Hematopoietic multipotent progenitor cell treated with erythropoietin and hydrocortisone succinate and interleukin-3 and kit ligand, for 17 days (in vitro differentiated cells): ENCODE data around the gene MARCHF10.

ENCODE experiments used
- DNase-seq: peaks from one replicate; pipeline ENCODE4 v3.0.0-alpha.2; 2015; ENCODE audit warnings: low spot score

The MARCHF10 gene

GRCh38 chr17:62821189-62822079 is 13.3 kb upstream of the MARCHF10 start:
- no peak for DNase-seq

- no peak for DNase-seq
Measured at GRCh38 chr17:62819511-62820221, 11.6 kb upstream of the MARCHF10 start.

GRCh38 chr17:62818526-62818925 is 10.4 kb upstream of the MARCHF10 start:
- DNase-seq: no peak

GRCh38 chr17:62816282-62816839 is 8.2 kb upstream of the MARCHF10 start:
- DNase-seq: no peak

- DNase-seq: no peak
Measured at GRCh38 chr17:62809656-62810055, 1.5 kb upstream of the MARCHF10 start.

- no peak for DNase-seq
Measured at GRCh38 chr17:62808576-62808970, 459 bp upstream of the MARCHF10 start.

GRCh38 chr17:62805234-62805633 is 2.9 kb downstream of the MARCHF10 start:
- no peak for DNase-seq

- no peak for DNase-seq
Measured at GRCh38 chr17:62804822-62805221, 3.3 kb downstream of the MARCHF10 start.

- DNase-seq: no peak
Measured at GRCh38 chr17:62804025-62804424, 4.1 kb downstream of the MARCHF10 start.

- DNase-seq: no peak
Measured at GRCh38 chr17:62802561-62803205, 5.4 kb downstream of the MARCHF10 start.

- DNase-seq: no peak
Measured at GRCh38 chr17:62801553-62802114, 6.5 kb downstream of the MARCHF10 start.

GRCh38 chr17:62800585-62800984 is 7.5 kb downstream of the MARCHF10 start:
- DNase-seq: no peak

GRCh38 chr17:62797959-62798358 is 10.2 kb downstream of the MARCHF10 start:
- DNase-seq: no peak

- DNase-seq: no peak
Measured at GRCh38 chr17:62796291-62796690, 11.8 kb downstream of the MARCHF10 start.

GRCh38 chr17:62794666-62794971 is 13.5 kb downstream of the MARCHF10 start:
- no peak for DNase-seq

- DNase-seq: no peak
Measured at GRCh38 chr17:62793919-62794665, 14.0 kb downstream of the MARCHF10 start.

- DNase-seq: no peak
Measured at GRCh38 chr17:62792447-62792800, 15.7 kb downstream of the MARCHF10 start.

- DNase-seq: no peak
Measured at GRCh38 chr17:62791767-62792446, 16.2 kb downstream of the MARCHF10 start.

- DNase-seq: no peak
Measured at GRCh38 chr17:62791235-62791734, 16.8 kb downstream of the MARCHF10 start.

- no peak for DNase-seq
Measured at GRCh38 chr17:62790564-62790986, 17.5 kb downstream of the MARCHF10 start.

- no peak for DNase-seq
Measured at GRCh38 chr17:62787366-62787765, 20.7 kb downstream of the MARCHF10 start.
